BLaER1 treated with 17β-estradiol and CSF1 and Interleukin-3, amounts not matched to agents 10 nM and 100 nM (cell line): ENCODE measurements around the gene SLC35F1.

Experiments used
- H3K27ac ChIP-seq, 11 experiments: shearing (Covaris generic); formaldehyde crosslinking; 2 replicates each; pipeline ENCODE4 v1.8.1; 2022
- H3K27me3 ChIP-seq, 11 experiments: shearing (Covaris generic); formaldehyde crosslinking; 2 replicates each; pipeline ENCODE4 v1.8.1; 2022
- H3K36me3 ChIP-seq, 11 experiments: shearing (Covaris generic); formaldehyde crosslinking; 2 replicates each; pipeline ENCODE4 v1.8.1; 2022
- H3K4me1 ChIP-seq, 10 experiments: shearing (Covaris generic); formaldehyde crosslinking; 2 replicates each; pipeline ENCODE4 v1.8.1; 2022
- H3K4me2 ChIP-seq, 11 experiments: shearing (Covaris generic); formaldehyde crosslinking; 2 replicates each; pipeline ENCODE4 v1.8.1; 2022
- H3K4me3 ChIP-seq, 10 experiments: shearing (Covaris generic); formaldehyde crosslinking; 2 replicates each; pipeline ENCODE4 v1.8.1; 2022
- H3K9ac ChIP-seq, 11 experiments: shearing (Covaris generic); formaldehyde crosslinking; 2 replicates each; pipeline ENCODE4 v1.8.1; 2022
- H3K9me3 ChIP-seq, 11 experiments: shearing (Covaris generic); formaldehyde crosslinking; replicated peaks in 1 of 11; 2 replicates each; pipeline ENCODE4 v1.8.1; 2022
- H4K20me1 ChIP-seq, 11 experiments: shearing (Covaris generic); formaldehyde crosslinking; 2 replicates each; pipeline ENCODE4 v1.8.1; 2022
- Cebpa-rat ChIP-seq, 11 experiments: shearing (Covaris generic); IDR thresholded peaks; 2 replicates each; pipeline ENCODE4 v1.8.1; 2022

SLC35F1 gene

DNA sequence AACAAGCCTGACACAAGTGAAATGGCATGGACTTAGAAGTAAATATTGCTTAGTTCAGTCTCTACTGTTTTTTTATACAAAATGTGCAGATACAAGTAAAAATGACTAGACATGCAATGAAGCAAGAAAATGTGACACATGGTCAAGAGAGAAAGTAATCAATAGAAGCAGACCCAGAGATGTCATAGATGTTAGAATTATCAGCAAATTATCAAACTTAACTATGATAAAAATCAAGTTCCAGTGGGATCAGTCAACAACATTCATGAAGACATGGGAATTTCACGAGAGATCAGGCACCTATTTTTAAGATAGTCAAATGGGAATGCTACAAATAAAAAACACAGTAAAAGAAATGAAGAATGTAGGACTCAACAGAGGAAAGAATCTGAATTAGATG lies 267.0 kb downstream of the SLC35F1 start:
- H3K36me3 ChIP-seq, result no peaks in the 10 kb centered on the region
- H3K9ac ChIP-seq, result no peak overlapping the region
- no peaks in the 10 kb centered on the region for H3K4me1 ChIP-seq
- H4K20me1 ChIP-seq, result no peaks in the 10 kb centered on the region
- no peak overlapping the region for H3K27ac ChIP-seq
- no peak for TF ChIP-seq Cebpa-rat (IDR thresholded peaks at IDR 0.05)
- peaks cover 13 to 24% (median 19%) of the 10 kb centered on the region in 11 experiments; a peak in 20 of 22 replicates for H3K9me3 ChIP-seq
- no peak overlapping the region for H3K4me3 ChIP-seq
- H3K27me3 ChIP-seq, result no peaks in the 10 kb centered on the region
- no peak overlapping the region for H3K4me2 ChIP-seq

DNA sequence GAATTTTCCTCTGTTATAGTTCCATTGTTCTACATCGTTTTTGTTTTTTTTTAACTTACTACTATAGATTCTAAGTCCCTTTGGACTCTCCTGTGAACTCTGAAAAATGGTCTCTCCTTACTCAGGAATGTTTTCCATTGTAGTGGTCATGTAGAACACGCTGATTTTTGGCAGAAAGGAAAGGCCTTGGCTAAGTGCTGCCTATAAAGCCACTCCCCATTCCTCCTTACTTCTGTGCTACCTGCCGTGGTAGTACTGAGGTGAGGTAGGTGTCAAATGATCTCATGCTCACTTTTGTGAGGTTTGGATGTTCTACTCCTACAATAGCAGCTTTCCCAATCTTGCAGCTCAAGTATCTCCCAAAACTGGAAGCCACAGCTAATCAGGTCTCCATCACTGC lies 270.7 kb downstream of the SLC35F1 start:
- no peaks in the 10 kb centered on the region for H3K27me3 ChIP-seq
- no peaks in the 10 kb centered on the region for H3K36me3 ChIP-seq
- no peaks in the 10 kb centered on the region for H4K20me1 ChIP-seq
- H3K9me3 ChIP-seq, result peaks cover 13 to 24% (median 19%) of the 10 kb centered on the region in 11 experiments; a peak in 20 of 22 replicates
- no peak overlapping the region for H3K4me2 ChIP-seq
- no peak for TF ChIP-seq Cebpa-rat (IDR thresholded peaks at IDR 0.05)
- no peak overlapping the region for H3K4me3 ChIP-seq
- no peak overlapping the region for H3K27ac ChIP-seq
- H3K4me1 ChIP-seq, result no peaks in the 10 kb centered on the region
- no peak overlapping the region for H3K9ac ChIP-seq

DNA sequence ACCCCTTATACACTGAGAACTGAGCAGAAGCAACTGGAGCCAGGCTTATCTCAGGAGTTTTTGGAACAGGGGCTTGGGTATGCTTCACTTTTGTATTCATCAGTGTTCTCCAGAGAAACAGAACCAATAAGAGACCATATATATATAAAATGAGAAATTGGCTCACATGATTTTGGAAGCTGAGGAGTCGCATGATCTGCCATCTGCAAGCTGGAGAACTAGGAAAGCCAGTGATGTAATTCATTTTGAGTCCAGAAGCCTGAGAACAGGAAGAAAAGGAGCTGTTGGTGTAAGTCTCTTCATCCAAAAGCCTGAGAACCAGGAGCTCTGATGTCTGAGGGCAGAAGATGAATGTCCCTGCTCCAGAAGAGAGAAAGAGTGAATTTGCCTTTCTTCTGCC lies 272.0 kb downstream of the SLC35F1 start:
- no peaks in the 10 kb centered on the region for H3K4me1 ChIP-seq
- no peak overlapping the region for H3K4me2 ChIP-seq
- H3K36me3 ChIP-seq, result no peaks in the 10 kb centered on the region
- no peak overlapping the region for H3K9ac ChIP-seq
- H3K9me3 ChIP-seq, result peaks cover 5 to 13% (median 9%) of the 10 kb centered on the region in 11 experiments; a peak in 20 of 22 replicates
- no peaks in the 10 kb centered on the region for H4K20me1 ChIP-seq
- H3K27me3 ChIP-seq, result no peaks in the 10 kb centered on the region
- no peak overlapping the region for H3K27ac ChIP-seq
- TF ChIP-seq Cebpa-rat (IDR thresholded peaks at IDR 0.05), result no peak
- H3K4me3 ChIP-seq, result no peak overlapping the region

DNA sequence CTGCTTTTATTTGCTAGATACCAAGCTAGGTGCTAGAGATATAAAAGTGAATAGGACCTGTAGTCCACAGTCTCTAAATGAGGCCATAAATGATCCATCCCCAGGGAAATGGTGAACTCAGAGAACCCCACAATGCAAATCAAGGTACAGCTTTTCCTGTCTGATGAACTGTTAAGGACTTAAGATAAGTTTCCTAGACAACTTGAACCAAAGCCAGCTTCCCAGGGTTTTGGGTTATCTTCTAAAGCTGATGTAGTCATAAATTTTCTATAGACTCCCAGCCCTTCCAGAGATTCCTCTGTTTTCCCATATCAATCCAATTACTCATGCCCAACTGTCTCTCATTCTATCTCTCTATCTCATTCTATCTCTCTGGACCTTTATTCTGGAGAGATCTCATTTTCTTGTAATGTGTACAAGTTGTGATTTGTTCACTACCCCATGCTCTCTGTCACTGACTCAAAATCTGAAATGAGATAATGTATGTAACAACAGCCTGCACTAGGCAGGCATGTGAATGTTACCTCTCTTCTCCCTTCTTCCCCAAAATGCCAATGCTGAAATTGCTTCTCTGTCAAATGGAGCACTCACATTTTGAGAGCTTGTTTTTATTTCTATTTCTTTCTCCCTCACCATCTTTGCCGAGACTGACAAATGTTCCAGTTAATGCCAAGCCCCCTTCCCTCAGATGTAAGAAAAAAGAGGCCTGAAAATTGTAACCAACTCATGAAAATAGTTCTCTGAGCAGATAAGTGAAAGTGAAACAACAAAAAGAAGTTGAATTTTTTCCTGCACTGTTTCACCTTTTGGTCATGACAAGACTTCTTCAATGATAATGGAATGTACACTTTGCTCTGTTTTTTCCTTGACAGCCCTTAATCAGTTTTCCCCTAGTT lies 279.9 kb downstream of the SLC35F1 start:
- Histone ChIP-seq H4K20me1 (no peaks in the 10 kb centered on the region), H3K27me3 (no peaks in the 10 kb centered on the region), H3K36me3 (no peaks in the 10 kb centered on the region), H3K4me1 (peaks cover 21 to 36% (median 26%) of the 10 kb centered on the region in 10 experiments), H3K27ac (peak overlapping the region in 9 of 11 experiments; percentile 6 to 62 (median 41); a peak in 14 of 22 replicates), H3K4me2 (peak overlapping the region; percentile 4 to 74 (median 38); a peak in 18 of 22 replicates), H3K9ac (peak overlapping the region in 3 of 11 experiments; percentile 6 to 27 (median 8); a peak in 1 of 22 replicates), H3K4me3 (no peak overlapping the region), H3K9me3 (no peaks in the 10 kb centered on the region)
- TF ChIP-seq Cebpa-rat (IDR thresholded peaks at IDR 0.05), result no peak

DNA sequence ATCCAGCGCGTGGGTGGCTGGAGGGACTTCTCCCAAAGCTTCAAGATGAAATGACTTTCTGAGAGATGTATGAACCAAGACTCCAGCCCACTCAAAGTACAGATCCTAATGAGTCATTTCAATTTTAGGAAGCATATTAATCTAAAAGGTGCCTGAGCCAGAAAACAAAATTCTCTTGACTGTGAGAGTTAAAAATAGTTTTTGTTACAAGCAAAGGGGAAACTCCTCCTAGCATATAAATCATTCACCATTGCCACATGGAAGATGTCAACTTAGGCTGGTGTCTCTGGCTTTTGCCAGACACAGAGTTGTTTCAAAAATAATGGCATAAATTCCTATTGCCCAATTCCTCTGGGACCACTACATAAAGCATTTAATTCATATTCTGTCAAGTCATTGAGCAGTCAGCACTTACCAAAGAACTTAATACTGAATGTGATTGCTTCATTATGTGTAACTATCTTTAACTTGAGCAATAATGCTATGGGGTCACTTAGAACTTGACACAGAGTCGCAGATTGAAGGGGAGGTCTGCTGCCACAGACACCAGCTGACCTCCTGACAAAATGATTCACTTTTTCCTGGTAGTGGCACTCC lies 280.6 kb downstream of the SLC35F1 start:
- peak overlapping the region in 3 of 11 experiments; percentile 6 to 32 (median 8); a peak in 2 of 22 replicates for H3K9ac ChIP-seq

DNA sequence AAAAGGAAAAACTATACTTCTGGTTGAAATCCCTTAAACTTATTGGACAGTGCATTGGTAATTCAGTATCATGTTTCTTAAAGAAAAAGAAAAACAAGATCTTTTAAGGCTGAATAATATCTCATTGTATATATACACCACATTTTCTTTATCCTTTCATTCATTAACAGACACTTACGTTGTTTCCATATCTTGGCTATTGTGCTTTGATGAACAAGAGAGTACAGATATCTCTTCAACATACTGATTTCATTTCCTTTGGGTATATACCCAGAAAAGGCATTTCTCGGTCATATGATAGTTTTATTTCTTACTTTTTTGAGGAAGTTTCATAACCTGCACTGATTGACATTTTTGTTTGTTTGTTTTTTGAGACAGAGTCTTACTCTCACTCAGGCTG lies 281.5 kb downstream of the SLC35F1 start:
- peak overlapping the region in 3 of 11 experiments; percentile 58 to 74 (median 58); a peak in 7 of 22 replicates for H3K4me2 ChIP-seq
- H3K9me3 ChIP-seq, result no peaks in the 10 kb centered on the region
- H3K27me3 ChIP-seq, result no peaks in the 10 kb centered on the region
- no peak for TF ChIP-seq Cebpa-rat (IDR thresholded peaks at IDR 0.05)
- H3K36me3 ChIP-seq, result no peaks in the 10 kb centered on the region
- no peak overlapping the region for H3K9ac ChIP-seq
- H3K27ac ChIP-seq, result peak overlapping the region in 4 of 11 experiments; percentile 16 to 62 (median 57); a peak in 6 of 22 replicates
- peaks cover 21 to 36% (median 26%) of the 10 kb centered on the region in 10 experiments for H3K4me1 ChIP-seq
- H3K4me3 ChIP-seq, result no peak overlapping the region
- H4K20me1 ChIP-seq, result no peaks in the 10 kb centered on the region

More for the DNA sequence above, 280.6 kb downstream of the SLC35F1 start:
- Histone ChIP-seq H3K4me2 (peak overlapping the region; percentile 3 to 74 (median 38); a peak in 19 of 22 replicates), H3K4me1 (peaks cover 21 to 36% (median 26%) of the 10 kb centered on the region in 10 experiments), H3K27ac (peak overlapping the region in 9 of 11 experiments; percentile 6 to 62 (median 41); a peak in 15 of 22 replicates), H3K4me3 (no peak overlapping the region), H3K27me3 (no peaks in the 10 kb centered on the region), H3K36me3 (no peaks in the 10 kb centered on the region), H3K9me3 (no peaks in the 10 kb centered on the region), H4K20me1 (no peaks in the 10 kb centered on the region)
- TF ChIP-seq Cebpa-rat (IDR thresholded peaks at IDR 0.05), result peak in 2 of 11 experiments; percentile 31 to 58; a peak in 2 of 22 replicates

DNA sequence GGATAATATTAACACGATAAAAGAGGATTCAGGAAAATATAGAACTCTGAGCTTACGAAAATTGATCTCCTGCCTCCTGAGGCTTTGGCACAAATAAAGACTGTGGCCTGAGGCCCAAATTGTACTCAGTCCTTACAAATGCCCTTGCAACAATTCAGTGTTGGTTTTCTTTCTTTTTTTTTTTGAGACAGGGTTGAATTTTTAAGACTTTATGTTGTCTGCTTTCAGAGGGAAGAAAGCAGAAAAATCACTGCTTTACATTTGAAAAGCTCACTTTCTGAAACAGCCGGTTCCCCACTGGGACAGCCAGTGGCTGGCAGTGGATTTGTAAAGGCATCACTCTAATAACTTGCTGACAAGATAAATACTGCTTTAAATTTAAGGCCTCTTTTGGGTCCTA lies 290.5 kb downstream of the SLC35F1 start:
- Histone ChIP-seq H3K4me1 (no peaks in the 10 kb centered on the region), H3K4me3 (no peak overlapping the region), H3K4me2 (no peak overlapping the region), H3K9ac (no peak overlapping the region), H3K27ac (no peak overlapping the region), H4K20me1 (no peaks in the 10 kb centered on the region), H3K27me3 (no peaks in the 10 kb centered on the region), H3K9me3 (no peaks in the 10 kb centered on the region), H3K36me3 (no peaks in the 10 kb centered on the region)
- no peak for TF ChIP-seq Cebpa-rat (IDR thresholded peaks at IDR 0.05)

DNA sequence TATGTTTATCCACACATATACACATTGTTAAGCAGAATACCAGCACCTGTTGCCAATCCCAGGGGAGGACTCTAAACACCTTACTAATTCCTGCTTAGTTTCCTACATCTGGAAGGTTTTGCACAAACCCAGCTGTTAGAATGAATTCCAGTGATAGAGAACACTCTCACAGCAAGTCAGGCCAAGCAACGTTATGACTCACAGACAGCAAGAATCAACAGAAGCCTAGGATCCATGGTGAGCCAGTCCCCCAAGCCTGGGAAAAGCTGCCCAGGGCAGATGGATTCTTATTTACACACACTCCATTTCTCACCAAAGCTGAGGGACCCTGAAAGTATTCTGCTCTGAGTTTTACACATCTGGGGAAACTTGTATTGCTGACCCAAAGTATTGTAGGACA lies 291.7 kb downstream of the SLC35F1 start:
- Histone ChIP-seq H3K4me1 (no peaks in the 10 kb centered on the region), H3K9me3 (no peaks in the 10 kb centered on the region), H3K27me3 (no peaks in the 10 kb centered on the region), H4K20me1 (no peaks in the 10 kb centered on the region), H3K36me3 (no peaks in the 10 kb centered on the region), H3K4me3 (no peak overlapping the region), H3K4me2 (no peak overlapping the region), H3K27ac (no peak overlapping the region), H3K9ac (no peak overlapping the region)
- no peak for TF ChIP-seq Cebpa-rat (IDR thresholded peaks at IDR 0.05)

DNA sequence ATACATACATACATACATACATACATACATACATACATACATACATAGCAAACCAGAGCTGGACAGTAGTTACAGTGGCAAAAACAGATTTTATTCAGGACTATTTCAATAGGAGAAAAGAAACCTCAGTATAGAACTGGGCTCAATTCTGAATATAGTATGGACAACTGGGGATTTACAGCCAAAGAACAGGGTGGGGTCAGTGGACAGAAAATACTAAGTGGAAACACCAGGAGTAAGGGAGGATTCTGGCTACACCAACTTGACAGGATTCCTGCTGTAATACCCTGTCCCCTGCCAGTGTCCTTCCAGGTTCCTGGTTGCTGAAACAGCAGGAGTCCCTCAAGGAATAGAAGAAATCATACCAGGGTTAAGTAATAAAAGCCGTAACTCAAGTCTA lies 293.1 kb downstream of the SLC35F1 start:
- no peak overlapping the region for H3K4me3 ChIP-seq
- H3K27me3 ChIP-seq, result no peaks in the 10 kb centered on the region
- no peak overlapping the region for H3K9ac ChIP-seq
- TF ChIP-seq Cebpa-rat (IDR thresholded peaks at IDR 0.05), result no peak
- no peaks in the 10 kb centered on the region for H3K4me1 ChIP-seq
- no peak overlapping the region for H3K27ac ChIP-seq
- H3K9me3 ChIP-seq, result no peaks in the 10 kb centered on the region
- H3K36me3 ChIP-seq, result no peaks in the 10 kb centered on the region
- no peaks in the 10 kb centered on the region for H4K20me1 ChIP-seq
- H3K4me2 ChIP-seq, result no peak overlapping the region
